B cell (primary cell): ENCODE results near the gene VAV2. TPM values are rescaled to one million over a fixed set of nuclear protein-coding genes. Genes with fewer than 3 reads are reported as not detected.
"Not testable (repeated sequence)": the region's sequence is repeated elsewhere in the genome, so short reads cannot be mapped to it uniquely, and the experiment has no call there.

Experiments used
- ATAC-seq: fragments of 200-7000 bp; cut with Tn5 transposase; one replicate; pipeline ENCODE4 v1.10.0; 2021; ENCODE audit warnings: low read depth, mild to moderate bottlenecking, moderate number of reproducible peaks, moderate library complexity
- CTCF ChIA-PET: fragments of 350-600 bp; sonication (Branson Sonifier 250); formaldehyde crosslinking; loops from one replicate; lab custom pipeline; 2021; ENCODE audit warnings: antibody characterized with exemption, inconsistent platforms; lab: Charles Lee
- POLR2A ChIA-PET: fragments of 350-600 bp; sonication (Branson Sonifier 250); formaldehyde crosslinking; loops from one replicate; lab custom pipeline; 2021; ENCODE audit warnings: antibody characterized with exemption; lab: Charles Lee
- DNase-seq: peaks from one replicate; pipeline ENCODE4 v3.0.0; 2013
- H2AFZ ChIP-seq: 2 replicates; pipeline ENCODE4 v1.6.1; 2012; ENCODE audit warnings: mild to moderate bottlenecking, low read depth, low read length; ENCODE audit not compliant: insufficient read depth, poor library complexity, severe bottlenecking
- H3K27ac ChIP-seq, 2 donors: 1 replicate in 1 of 2; 2 replicates in 1 of 2; pipeline ENCODE4 v1.5.1; 2012 to 2013; ENCODE audit warnings: low read length in 2 of 2, mild to moderate bottlenecking in 2 of 2, moderate library complexity in 1 of 2
- H3K27me3 ChIP-seq, 4 experiments: fragments of 200-600 bp in 1 of 4; sonication (generic) in 1 of 4; replicated peaks in 1 of 4; 1 replicate in 2 of 4; 2 replicates in 2 of 4; pipeline versions ENCODE4 v1.6.1 to v1.7.0; 2013 to 2016; ENCODE audit warnings: low read length in 3 of 4, mild to moderate bottlenecking in 2 of 4, mixed read lengths in 1 of 4, moderate library complexity in 1 of 4; ENCODE audit not compliant: insufficient read depth in 4 of 4, control insufficient read depth in 3 of 4; ENCODE audit errors: control extremely low read depth in 1 of 4
- H3K36me3 ChIP-seq, 2 experiments: replicated peaks in 1 of 2; 1 replicate in 1 of 2; 2 replicates in 1 of 2; pipeline versions ENCODE4 v1.6.1 to v1.7.1; 2013; ENCODE audit warnings: low read length in 1 of 2; ENCODE audit not compliant: insufficient read depth in 2 of 2, control insufficient read depth in 1 of 2; ENCODE audit errors: control extremely low read depth in 1 of 2, extremely low read depth in 1 of 2
- H3K4me1 ChIP-seq, 2 donors: fragments of 200-600 bp in 1 of 2; sonication (generic) in 1 of 2; 1 replicate in 1 of 2; 2 replicates in 1 of 2; pipeline versions ENCODE4 v1.5.1 to v1.6.1; 2013 to 2017; ENCODE audit warnings: low read length in 2 of 2; ENCODE audit not compliant: control insufficient read depth in 2 of 2, insufficient read depth in 2 of 2
- H3K4me2 ChIP-seq: replicated peaks from 2 replicates; pipeline ENCODE3; 2012; ENCODE audit warnings: mild to moderate bottlenecking, low read depth, low read length; ENCODE audit not compliant: poor library complexity, severe bottlenecking
- H3K4me3 ChIP-seq, 5 experiments: fragments of 200-600 bp in 1 of 5; sonication (generic) in 1 of 5; 1 replicate in 3 of 5; 2 replicates in 2 of 5; pipeline versions ENCODE4 v1.5.1 to v1.7.0; 2011 to 2016; ENCODE audit warnings: low read length in 4 of 5, mild to moderate bottlenecking in 4 of 5, low read depth in 2 of 5, control low read depth in 1 of 5, moderate library complexity in 1 of 5; ENCODE audit not compliant: insufficient read depth in 1 of 5; ENCODE audit errors: control extremely low read depth in 1 of 5, extremely low read depth in 1 of 5
- H3K79me2 ChIP-seq: fragments of 200-600 bp; sonication (generic); one replicate; pipeline ENCODE4 v1.6.0; 2016; ENCODE audit warnings: low read length; ENCODE audit not compliant: control insufficient read depth, insufficient read depth
- H3K9ac ChIP-seq: fragments of 200-600 bp; sonication (generic); 2 replicates; pipeline ENCODE4 v1.6.1; 2017; ENCODE audit warnings: mild to moderate bottlenecking, low read length, moderate library complexity
- H3K9me3 ChIP-seq, 3 donors: one replicate each; pipeline versions ENCODE4 v1.6.1 to v1.7.1; 2013; ENCODE audit warnings: low read length in 2 of 3; ENCODE audit not compliant: control insufficient read depth in 2 of 3, insufficient read depth in 1 of 3; ENCODE audit errors: control extremely low read depth in 1 of 3
- H4K20me1 ChIP-seq: 2 replicates; pipeline ENCODE4 v1.6.0; 2012; ENCODE audit warnings: mild to moderate bottlenecking, low read length; ENCODE audit not compliant: insufficient read depth, control insufficient read depth, poor library complexity, severe bottlenecking
- H3K27ac Mint-ChIP-seq: one replicate; pipeline ENCODE4 v1.8.0; 2021; ENCODE audit warnings: mixed read lengths
- H3K27me3 Mint-ChIP-seq: one replicate; pipeline ENCODE4 v1.8.0; 2021; ENCODE audit warnings: mixed read lengths
- H3K4me1 Mint-ChIP-seq: one replicate; pipeline ENCODE4 v1.8.0; 2021; ENCODE audit warnings: mixed read lengths
- H3K4me3 Mint-ChIP-seq: one replicate; pipeline ENCODE4 v1.8.0; 2021; ENCODE audit warnings: mixed read lengths
- H3K9me3 Mint-ChIP-seq: one replicate; pipeline ENCODE4 v1.8.0; 2022; ENCODE audit warnings: mixed read lengths; ENCODE audit not compliant: insufficient read depth
- EZH2 ChIP-seq: IDR thresholded peaks from 2 replicates; pipeline ENCODE4 v1.6.1; 2012; ENCODE audit warnings: borderline replicate concordance, low read depth, mild to moderate bottlenecking, moderate library complexity, low read length; ENCODE audit not compliant: insufficient read depth, poor library complexity, severe bottlenecking
- WGBS: methylation state at CpG from one replicate; pipeline ENCODE4 v1.1.5; 2013; ENCODE audit warnings: missing lambda C conversion rate; ENCODE audit not compliant: insufficient coverage; 5-methylcytosine and 5-hydroxymethylcytosine counted together
- intact Hi-C: fragments of 100-400 bp; cut with micrococcal nuclease; formaldehyde crosslinking; loops from one replicate; pipeline ENCODE4 v1.10.0; 2022
- polyA plus RNA-seq: library from polyadenylated mRNA; depleted of rRNA; stranded (reverse); fragments of >200 nt; gene quantifications from 2 replicates; pipeline ENCODE4 v1.2.3, GENCODE V29; 2012
- total RNA-seq, 2 donors: library from RNA; stranded (reverse); fragments of 120-200 nt in 1 of 2; gene quantifications; 1 replicate in 1 of 2; 2 replicates in 1 of 2; pipeline versions ENCODE4 v1.2.3 to v1.2.4, GENCODE V29; 2013 to 2022
- TF ChIP-seq, protein P1 (sequence below): fragments of 200-600 bp; IDR thresholded peaks from one replicate; pipeline ENCODE4 v1.8.0; 2022; ENCODE audit warnings: antibody characterized with exemption, mild to moderate bottlenecking

Gene VAV2
- total and polyA plus RNA-seq, 2 donors (not counting 1 experiment from before 2014, with no cell fraction given) = 34.4 to 128 TPM

DNA sequence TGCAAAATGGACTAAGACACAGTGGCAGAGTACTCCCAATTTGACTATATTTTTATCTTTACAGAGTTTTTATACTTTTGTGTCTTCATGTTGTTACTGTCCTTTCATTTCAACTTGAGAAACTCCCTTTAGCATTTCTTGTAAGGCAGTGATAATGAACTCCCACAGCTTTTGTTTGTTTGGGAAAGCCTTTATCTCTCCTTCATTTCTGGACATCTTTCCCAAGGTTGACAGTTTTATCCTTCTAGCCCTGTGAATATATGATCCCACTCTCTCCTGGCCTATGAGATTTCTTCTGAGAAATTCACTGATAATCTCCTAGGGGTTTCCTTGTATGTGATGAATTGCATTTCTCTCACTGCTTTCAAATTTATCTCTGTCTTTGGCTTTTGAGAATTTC lies 244.8 kb downstream of the VAV2 start:
- CTCF ChIA-PET = no interaction called here
- TF ChIP-seq EZH2 = no peak
- TF ChIP-seq, protein P1, sequence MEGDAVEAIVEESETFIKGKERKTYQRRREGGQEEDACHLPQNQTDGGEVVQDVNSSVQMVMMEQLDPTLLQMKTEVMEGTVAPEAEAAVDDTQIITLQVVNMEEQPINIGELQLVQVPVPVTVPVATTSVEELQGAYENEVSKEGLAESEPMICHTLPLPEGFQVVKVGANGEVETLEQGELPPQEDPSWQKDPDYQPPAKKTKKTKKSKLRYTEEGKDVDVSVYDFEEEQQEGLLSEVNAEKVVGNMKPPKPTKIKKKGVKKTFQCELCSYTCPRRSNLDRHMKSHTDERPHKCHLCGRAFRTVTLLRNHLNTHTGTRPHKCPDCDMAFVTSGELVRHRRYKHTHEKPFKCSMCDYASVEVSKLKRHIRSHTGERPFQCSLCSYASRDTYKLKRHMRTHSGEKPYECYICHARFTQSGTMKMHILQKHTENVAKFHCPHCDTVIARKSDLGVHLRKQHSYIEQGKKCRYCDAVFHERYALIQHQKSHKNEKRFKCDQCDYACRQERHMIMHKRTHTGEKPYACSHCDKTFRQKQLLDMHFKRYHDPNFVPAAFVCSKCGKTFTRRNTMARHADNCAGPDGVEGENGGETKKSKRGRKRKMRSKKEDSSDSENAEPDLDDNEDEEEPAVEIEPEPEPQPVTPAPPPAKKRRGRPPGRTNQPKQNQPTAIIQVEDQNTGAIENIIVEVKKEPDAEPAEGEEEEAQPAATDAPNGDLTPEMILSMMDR = no peak
- no peak for ATAC-seq

DNA sequence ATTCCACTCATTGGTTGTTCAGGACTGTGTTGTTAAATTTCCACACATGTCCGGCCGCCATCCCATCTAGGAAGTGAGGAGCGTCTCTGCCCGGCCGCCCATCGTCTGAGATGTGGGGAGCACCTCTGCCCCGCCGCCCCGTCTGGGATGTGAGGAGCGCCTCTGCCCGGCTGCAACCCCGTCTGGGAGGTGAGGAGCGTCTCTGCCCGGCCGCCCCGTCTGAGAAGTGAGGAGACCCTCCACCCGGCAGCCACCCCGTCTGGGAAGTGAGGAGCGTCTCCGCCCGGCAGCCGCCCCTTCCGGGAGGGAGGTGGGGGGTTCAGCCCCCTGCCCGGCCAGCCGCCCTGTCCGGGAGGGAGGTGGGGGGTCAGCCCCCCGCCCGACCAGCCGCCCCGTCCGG lies 247.6 kb downstream of the VAV2 start:
- not testable (repeated sequence) for DNase-seq

More for the DNA sequence above, 244.8 kb downstream of the VAV2 start:
- Histone ChIP-seq H3K9me3 (no peaks in the 10 kb centered on the region), H3K9ac (no peak overlapping the region), H3K4me3 (no peak overlapping the region), H3K27me3 (peaks cover 0 to 15% (median 11%) of the 10 kb centered on the region in 4 experiments), H3K4me1 (no peaks in the 10 kb centered on the region), H3K27ac (no peak overlapping the region), H3K4me2 (no peak overlapping the region), H4K20me1 (no peaks in the 10 kb centered on the region), H2AFZ (no peak overlapping the region), H3K79me2 (no peaks in the 10 kb centered on the region), H3K36me3 (no peaks in the 10 kb centered on the region)
- intact Hi-C loops = no loop called here
- POLR2A ChIA-PET = no interaction called here
- peaks cover 3% of the 10 kb centered on the region for H3K9me3 Mint-ChIP-seq
- DNase-seq = no peak
- no peak overlapping the region for H3K27ac Mint-ChIP-seq
- no peaks in the 10 kb centered on the region for H3K4me1 Mint-ChIP-seq
- no peak overlapping the region for H3K4me3 Mint-ChIP-seq
- peaks cover 55% of the 10 kb centered on the region for H3K27me3 Mint-ChIP-seq

More for the DNA sequence above, 247.6 kb downstream of the VAV2 start:
- H3K4me1 ChIP-seq, H2AFZ ChIP-seq, H3K4me3 ChIP-seq, H3K9me3 ChIP-seq, CTCF ChIA-PET, H3K4me2 ChIP-seq, ATAC-seq, H3K27ac Mint-ChIP-seq, H3K4me3 Mint-ChIP-seq, H3K4me1 Mint-ChIP-seq, H3K9ac ChIP-seq, H4K20me1 ChIP-seq, H3K9me3 Mint-ChIP-seq, H3K79me2 ChIP-seq, POLR2A ChIA-PET, intact Hi-C loops, H3K27me3 ChIP-seq, H3K36me3 ChIP-seq, H3K27ac ChIP-seq: not testable (repeated sequence)
- peaks cover 41% of the 10 kb centered on the region for H3K27me3 Mint-ChIP-seq
- no CpG with 5 or more reads among the region's 31 CpGs for WGBS
